Heart left ventricle (tissue), 13 donors: ENCODE measurements around the gene METTL9.

Experiments
- POLR2A ChIP-seq, 2 donors: fragments of 450-650 bp; IDR thresholded peaks; one replicate each; pipeline ENCODE4 v1.6.1; 2017; ENCODE audit warnings: antibody characterized with exemption in 2 of 2, mild to moderate bottlenecking in 2 of 2, moderate library complexity in 2 of 2
- TF ChIP-seq, protein P1 (sequence below), 12 donors: fragments of 200-600 bp; sonication (generic) in 4 of 12; IDR thresholded peaks; one replicate each; pipeline versions ENCODE4 v1.5.0 to v1.8.0; 2018 to 2022; ENCODE audit warnings: antibody characterized with exemption in 12 of 12, mild to moderate bottlenecking in 5 of 12
- donor health status: ischemic (EF 13 %, LVEDD 7.1; RV severe dilation, severe dysfunction).
- donor health status: DM: no; HTN: yes; CAD: no.
- donor health status: DM: no; HTN: no; CAD: no.
- donor health status: ischemic (EF 25% LVEDD 6.9; RV normal size, moderate dysfunction).
- donor health status: ischemic (EF 25% LVEDD 5.7; RV mildly dilated, moderate dysfunction).
- donor health status: ischemic (EF 35%, LVEDD 5.7; RV mildly dilated, moderate dysfunction).
- donor health status: nonischemic (EF 11% LVEDD 7.7; RV severe dilation, severe dysfunction).
- donor health status: DM: yes; HTN: yes; CAD: no.
- donor health status: PGD.
- donor health status: ischemic (EF 29% LVEDD 5.4; RV normal size, mild dysfunction).
- donor health status: nonischemic (EF 23%, LVEDD 6.1; RV moderate dilation, normal function).

DNA sequence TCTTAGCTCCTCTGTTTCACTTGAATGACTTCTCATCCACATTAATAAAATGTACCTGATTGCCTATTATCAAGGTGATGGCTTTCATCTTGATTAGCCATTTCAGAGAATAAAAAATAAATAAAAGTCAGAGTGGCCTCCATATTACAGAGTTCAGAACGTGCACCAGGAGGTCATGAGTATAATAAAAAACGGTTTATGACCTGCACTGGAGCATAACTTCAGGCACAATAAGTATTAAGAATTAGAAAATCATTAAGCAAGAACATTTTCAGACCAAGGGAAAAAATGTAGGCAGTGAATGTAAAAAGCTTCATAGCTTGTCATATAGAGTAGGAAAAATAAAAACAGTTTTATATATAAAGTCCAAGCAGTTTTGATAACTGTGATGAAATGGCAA, 11.4 kb downstream of the METTL9 start:
- TF ChIP-seq, protein P1, sequence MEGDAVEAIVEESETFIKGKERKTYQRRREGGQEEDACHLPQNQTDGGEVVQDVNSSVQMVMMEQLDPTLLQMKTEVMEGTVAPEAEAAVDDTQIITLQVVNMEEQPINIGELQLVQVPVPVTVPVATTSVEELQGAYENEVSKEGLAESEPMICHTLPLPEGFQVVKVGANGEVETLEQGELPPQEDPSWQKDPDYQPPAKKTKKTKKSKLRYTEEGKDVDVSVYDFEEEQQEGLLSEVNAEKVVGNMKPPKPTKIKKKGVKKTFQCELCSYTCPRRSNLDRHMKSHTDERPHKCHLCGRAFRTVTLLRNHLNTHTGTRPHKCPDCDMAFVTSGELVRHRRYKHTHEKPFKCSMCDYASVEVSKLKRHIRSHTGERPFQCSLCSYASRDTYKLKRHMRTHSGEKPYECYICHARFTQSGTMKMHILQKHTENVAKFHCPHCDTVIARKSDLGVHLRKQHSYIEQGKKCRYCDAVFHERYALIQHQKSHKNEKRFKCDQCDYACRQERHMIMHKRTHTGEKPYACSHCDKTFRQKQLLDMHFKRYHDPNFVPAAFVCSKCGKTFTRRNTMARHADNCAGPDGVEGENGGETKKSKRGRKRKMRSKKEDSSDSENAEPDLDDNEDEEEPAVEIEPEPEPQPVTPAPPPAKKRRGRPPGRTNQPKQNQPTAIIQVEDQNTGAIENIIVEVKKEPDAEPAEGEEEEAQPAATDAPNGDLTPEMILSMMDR (IDR thresholded peaks at IDR 0.05) = no peak
- no peak for TF ChIP-seq POLR2A (IDR thresholded peaks at IDR 0.05)
